ENCODE data around the gene MYO16. TPM values are rescaled to one million over a fixed set of nuclear protein-coding genes. Genes with fewer than 3 reads are reported as not detected.

MYO16 gene
- total RNA-seq, 1 experiment from 2014 or later, result 0.49 TPM

- Histone ChIP-seq H3K27ac (ENCODE audit: low read depth, low read length, poor library complexity, severe bottlenecking) (no peak overlapping the region), H3K9me3 (ENCODE audit: low read depth, low read length, poor library complexity, severe bottlenecking) (no peaks in the 10 kb centered on the region), H3K4me1 (ENCODE audit: insufficient read depth, low read length, poor library complexity, severe bottlenecking) (peaks cover 2% of the 10 kb centered on the region), H3K4me3 (ENCODE audit: low read depth, low read length, poor library complexity, severe bottlenecking) (no peak overlapping the region), H3K36me3 (ENCODE audit: insufficient read depth, low read length, poor library complexity, severe bottlenecking) (no peaks in the 10 kb centered on the region), H3K27me3 (replicated peaks; ENCODE audit: insufficient read depth, low read depth, low read length, poor library complexity) (no peaks in the 10 kb centered on the region)
- BruUV-seq (replicated peaks), result no TSS peak
- CTCF ChIA-PET, result no interaction called here
- intact Hi-C loops (cut with micrococcal nuclease; ENCODE audit: unreplicated experiment), result no loop called here
- POLR2A ChIA-PET (ENCODE audit: low non-redundant PET), result no interaction called here
- TF ChIP-seq CTCF (conservative IDR thresholded peaks at IDR 0.05; ENCODE audit: low read depth, low read length) (no peak), EZH2 (IDR thresholded peaks at IDR 0.05; ENCODE audit: borderline replicate concordance, low read depth, low read length, poor library complexity, severe bottlenecking) (no peak)
- no peak for DNase-seq (ENCODE audit: low spot score)
Measured at GRCh38 chr13:109204657-109205056, 575.2 kb downstream of the MYO16 start.

- ChIA-PET CTCF (no interaction called here), POLR2A (ENCODE audit: low non-redundant PET) (no interaction called here)
- intact Hi-C loops (cut with micrococcal nuclease; ENCODE audit: unreplicated experiment), result no loop called here
- no peak for DNase-seq (ENCODE audit: low spot score)
- H3K4me3 ChIP-seq (ENCODE audit: low read depth, low read length, poor library complexity, severe bottlenecking), result no peak overlapping the region
- no peaks in the 10 kb centered on the region for H3K4me1 ChIP-seq (ENCODE audit: insufficient read depth, low read length, poor library complexity, severe bottlenecking)
- TF ChIP-seq EZH2 (IDR thresholded peaks at IDR 0.05; ENCODE audit: borderline replicate concordance, low read depth, low read length, poor library complexity, severe bottlenecking), result no peak
- no peak for TF ChIP-seq CTCF (conservative IDR thresholded peaks at IDR 0.05; ENCODE audit: low read depth, low read length)
- no TSS peak for BruUV-seq (replicated peaks)
- H3K9me3 ChIP-seq (ENCODE audit: low read depth, low read length, poor library complexity, severe bottlenecking), result no peaks in the 10 kb centered on the region
- no peaks in the 10 kb centered on the region for H3K36me3 ChIP-seq (ENCODE audit: insufficient read depth, low read length, poor library complexity, severe bottlenecking)
- H3K27ac ChIP-seq (ENCODE audit: low read depth, low read length, poor library complexity, severe bottlenecking), result no peak overlapping the region
- no peaks in the 10 kb centered on the region for H3K27me3 ChIP-seq (replicated peaks; ENCODE audit: insufficient read depth, low read depth, low read length, poor library complexity)
Measured at GRCh38 chr13:109205315-109205714, 575.9 kb downstream of the MYO16 start.

GRCh38 chr13:109206616-109207015 lies 577.2 kb downstream of the MYO16 start:
- Histone ChIP-seq H3K4me3 (ENCODE audit: low read depth, low read length, poor library complexity, severe bottlenecking) (no peak overlapping the region), H3K27ac (ENCODE audit: low read depth, low read length, poor library complexity, severe bottlenecking) (no peak overlapping the region), H3K36me3 (ENCODE audit: insufficient read depth, low read length, poor library complexity, severe bottlenecking) (no peaks in the 10 kb centered on the region), H3K9me3 (ENCODE audit: low read depth, low read length, poor library complexity, severe bottlenecking) (no peaks in the 10 kb centered on the region), H3K4me1 (ENCODE audit: insufficient read depth, low read length, poor library complexity, severe bottlenecking) (no peaks in the 10 kb centered on the region), H3K27me3 (replicated peaks; ENCODE audit: insufficient read depth, low read depth, low read length, poor library complexity) (no peaks in the 10 kb centered on the region)
- TF ChIP-seq CTCF (conservative IDR thresholded peaks at IDR 0.05; ENCODE audit: low read depth, low read length) (no peak), EZH2 (IDR thresholded peaks at IDR 0.05; ENCODE audit: borderline replicate concordance, low read depth, low read length, poor library complexity, severe bottlenecking) (no peak)
- POLR2A ChIA-PET (ENCODE audit: low non-redundant PET), result no interaction called here
- DNase-seq (ENCODE audit: low spot score), result no peak
- intact Hi-C loops (cut with micrococcal nuclease; ENCODE audit: unreplicated experiment), result no loop called here
- no TSS peak for BruUV-seq (replicated peaks)
- CTCF ChIA-PET, result no interaction called here
